ENCODE results near the gene ANO10. TPM values are rescaled to one million over a fixed set of nuclear protein-coding genes. Genes with fewer than 3 reads are reported as not detected.

ANO10 gene
- total RNA-seq, 4 donors from 2014 or later = 20.2 to 29.2 (median 26.1) TPM

DNA sequence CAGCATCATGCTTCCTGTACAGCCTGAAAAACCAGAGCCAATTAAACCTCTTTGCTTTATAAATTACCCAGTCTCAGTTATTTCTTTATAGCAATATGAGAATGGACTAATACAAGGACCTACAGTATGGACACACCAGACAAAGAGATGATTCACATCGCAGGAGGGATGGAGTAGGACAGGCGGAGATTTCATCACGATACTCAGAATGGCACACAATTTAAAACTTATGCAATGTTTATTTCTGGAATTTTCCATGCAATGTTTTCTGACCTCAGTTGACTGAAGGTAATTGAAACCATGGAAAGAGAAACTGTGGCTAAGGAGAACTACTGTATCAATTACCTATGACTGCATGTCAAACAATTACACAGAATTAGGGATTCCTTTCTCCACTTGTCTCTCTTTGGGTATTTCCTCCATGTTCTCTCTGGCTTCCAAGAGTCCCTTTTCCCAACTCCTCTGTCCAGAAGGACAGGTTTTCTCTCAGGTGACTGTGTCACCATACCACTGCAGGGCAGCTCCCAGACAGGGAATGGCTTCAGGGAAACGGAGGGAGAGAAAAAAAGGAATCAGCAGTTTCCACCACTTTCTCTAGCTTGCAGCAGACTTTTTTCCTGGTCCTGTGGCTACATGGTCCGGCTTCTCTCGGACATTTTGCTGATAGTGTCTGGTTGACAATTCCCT lies 3.0 kb upstream of the ANO10 start:
- DNase-seq (ENCODE audit: low spot score) (no peak), ATAC-seq (ENCODE audit: low FRiP score) (no peak)
- TF ChIP-seq, protein P1, sequence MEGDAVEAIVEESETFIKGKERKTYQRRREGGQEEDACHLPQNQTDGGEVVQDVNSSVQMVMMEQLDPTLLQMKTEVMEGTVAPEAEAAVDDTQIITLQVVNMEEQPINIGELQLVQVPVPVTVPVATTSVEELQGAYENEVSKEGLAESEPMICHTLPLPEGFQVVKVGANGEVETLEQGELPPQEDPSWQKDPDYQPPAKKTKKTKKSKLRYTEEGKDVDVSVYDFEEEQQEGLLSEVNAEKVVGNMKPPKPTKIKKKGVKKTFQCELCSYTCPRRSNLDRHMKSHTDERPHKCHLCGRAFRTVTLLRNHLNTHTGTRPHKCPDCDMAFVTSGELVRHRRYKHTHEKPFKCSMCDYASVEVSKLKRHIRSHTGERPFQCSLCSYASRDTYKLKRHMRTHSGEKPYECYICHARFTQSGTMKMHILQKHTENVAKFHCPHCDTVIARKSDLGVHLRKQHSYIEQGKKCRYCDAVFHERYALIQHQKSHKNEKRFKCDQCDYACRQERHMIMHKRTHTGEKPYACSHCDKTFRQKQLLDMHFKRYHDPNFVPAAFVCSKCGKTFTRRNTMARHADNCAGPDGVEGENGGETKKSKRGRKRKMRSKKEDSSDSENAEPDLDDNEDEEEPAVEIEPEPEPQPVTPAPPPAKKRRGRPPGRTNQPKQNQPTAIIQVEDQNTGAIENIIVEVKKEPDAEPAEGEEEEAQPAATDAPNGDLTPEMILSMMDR (IDR thresholded peaks at IDR 0.05) = no peak

DNA sequence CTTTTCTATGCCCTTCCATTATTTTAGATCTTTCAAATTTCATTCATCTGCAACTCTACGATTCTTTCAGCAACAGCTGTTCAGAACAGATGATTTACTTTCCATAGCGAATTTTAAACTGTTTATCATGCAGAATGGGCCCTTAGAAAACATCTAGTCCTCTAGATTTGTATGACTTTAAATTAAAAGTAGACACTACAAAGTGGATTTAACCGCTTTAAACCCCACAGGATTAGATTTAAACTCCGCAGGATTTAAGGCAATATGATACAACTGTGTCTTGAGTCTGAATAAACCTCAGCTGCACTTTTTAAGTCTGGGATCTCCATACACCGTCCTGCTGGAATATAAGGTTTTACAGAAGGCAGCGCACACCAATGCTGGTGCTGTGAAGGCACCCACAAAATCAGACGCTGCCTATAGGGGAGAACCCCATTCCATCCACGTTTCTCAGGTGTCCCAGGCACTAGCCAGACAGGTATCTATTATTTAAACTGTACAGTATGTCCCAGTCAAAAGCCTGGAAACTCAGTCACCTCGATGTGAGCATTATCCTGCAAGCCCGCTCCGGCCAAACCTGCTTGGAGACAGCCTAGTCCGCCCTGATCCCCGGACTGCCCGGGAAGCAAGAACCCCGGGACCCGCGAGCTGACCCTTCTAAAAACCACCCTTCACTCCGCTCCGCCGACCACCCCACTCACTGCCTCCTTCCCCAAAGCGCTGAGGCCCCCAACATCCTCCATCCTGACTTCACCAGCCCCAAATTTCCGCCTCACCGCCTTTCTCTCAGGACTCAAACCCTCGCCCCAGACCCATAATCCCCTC lies 768 bp downstream of the ANO10 start:
- no peak for ATAC-seq (ENCODE audit: low FRiP score)
- DNase-seq (ENCODE audit: low spot score) = no peak
- TF ChIP-seq, protein P1 (IDR thresholded peaks at IDR 0.05) = no peak

DNA sequence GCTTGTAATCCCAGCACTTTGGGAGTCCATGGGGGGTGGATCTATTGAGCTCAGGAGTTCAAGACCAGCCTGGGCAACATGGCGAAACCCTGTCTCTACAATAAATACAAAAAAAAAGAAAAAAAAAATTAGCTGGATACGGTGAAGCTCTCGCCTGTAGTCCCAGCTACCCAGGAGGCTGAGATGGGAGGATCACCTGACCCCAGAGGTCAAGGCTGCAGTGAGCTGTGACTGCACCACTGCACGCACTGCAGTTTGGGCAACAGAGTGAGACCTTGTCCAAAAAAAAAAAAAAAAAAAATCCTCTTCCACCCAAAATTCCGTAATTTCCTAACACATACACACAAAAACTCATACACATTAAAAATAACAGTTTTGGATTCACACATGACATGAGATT lies 2.2 kb downstream of the ANO10 start:
- no peak for DNase-seq (ENCODE audit: low spot score)
- TF ChIP-seq, protein P1 (IDR thresholded peaks at IDR 0.05) = no peak
- no peak for ATAC-seq (ENCODE audit: low FRiP score)

DNA sequence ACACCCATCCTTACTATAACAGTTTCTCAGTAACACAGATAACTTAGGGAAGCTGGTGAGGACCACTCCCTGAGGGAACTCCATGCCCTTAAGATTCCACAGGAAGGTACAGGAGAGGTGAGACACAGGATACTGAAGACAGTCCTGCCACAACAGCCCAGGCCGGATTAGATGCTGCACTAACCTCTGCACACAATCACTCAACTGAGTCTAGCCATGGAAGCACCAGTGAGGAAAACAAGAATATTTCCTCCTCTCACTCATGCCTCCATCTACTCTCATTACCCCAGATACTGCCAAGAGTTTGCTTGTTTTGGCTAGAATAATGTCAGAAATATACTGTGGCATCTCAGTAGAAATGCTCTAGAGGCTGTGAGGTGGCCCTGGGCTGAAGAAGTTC lies 3.7 kb downstream of the ANO10 start:
- TF ChIP-seq, protein P1 (IDR thresholded peaks at IDR 0.05) = no peak
- ATAC-seq (ENCODE audit: low FRiP score) (no peak), DNase-seq (ENCODE audit: low spot score) (no peak)

DNA sequence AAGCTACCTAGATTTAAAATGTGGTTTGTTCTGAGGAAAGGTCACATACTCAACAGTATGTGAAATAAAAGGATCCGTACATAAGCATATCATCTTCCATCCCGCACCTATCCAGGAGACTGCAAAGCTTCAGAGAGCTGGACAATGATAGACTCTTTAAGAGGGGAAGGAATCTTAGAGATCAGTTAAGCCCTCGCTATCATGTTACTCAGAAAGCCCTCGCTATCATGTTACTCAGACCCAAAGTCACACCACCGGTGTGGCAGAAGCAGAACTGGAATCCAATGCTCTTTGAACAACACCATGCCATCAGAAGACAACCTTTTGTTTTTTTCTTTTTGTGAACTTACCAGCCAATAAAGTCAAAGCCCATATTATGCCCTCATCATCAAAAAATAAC lies 5.8 kb downstream of the ANO10 start:
- TF ChIP-seq, protein P1 (IDR thresholded peaks at IDR 0.05) = no peak
- ATAC-seq (ENCODE audit: low FRiP score) (no peak), DNase-seq (ENCODE audit: low spot score) (no peak)

DNA sequence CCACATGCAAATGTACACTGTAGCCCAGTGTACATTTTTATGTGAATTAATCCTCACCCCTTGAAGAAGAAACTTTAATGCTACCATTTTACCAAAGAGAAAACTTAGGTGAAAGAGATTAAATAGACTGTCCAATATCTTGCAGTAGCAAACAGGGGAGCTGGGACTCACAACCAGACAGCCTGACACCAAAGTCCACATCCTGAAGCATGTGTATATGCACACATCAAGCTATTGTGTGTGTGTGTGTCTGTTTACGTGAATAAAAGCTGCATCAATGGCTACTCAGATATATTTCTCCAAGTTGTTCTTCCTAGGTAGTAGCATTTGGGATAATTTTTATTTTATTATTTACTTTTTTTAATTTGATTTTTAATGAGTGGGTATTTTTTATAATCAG lies 6.7 kb downstream of the ANO10 start:
- TF ChIP-seq, protein P1 (IDR thresholded peaks at IDR 0.05) = no peak
- ATAC-seq (ENCODE audit: low FRiP score) (no peak), DNase-seq (ENCODE audit: low spot score) (no peak)

All from omental fat pad (tissue), 4 donors.